ENCODE data around the gene ROR2. TPM values are rescaled to one million over a fixed set of nuclear protein-coding genes. Genes with fewer than 3 reads are reported as not detected.

Gene ROR2
- total and polyA plus RNA-seq, 4 donors, result 1.6 to 5.8 TPM; not detected in 2

- Histone ChIP-seq H3K36me3 (ENCODE audit: control insufficient read depth in 1 of 2, insufficient read depth in 2 of 2, low read length in 1 of 2) (no peaks in the 10 kb centered on the region), H3K27me3 (ENCODE audit: control insufficient read depth in 1 of 2, insufficient read depth in 2 of 2, low read length in 1 of 2) (no peaks in the 10 kb centered on the region), H3K4me1 (ENCODE audit: control insufficient read depth in 1 of 2, insufficient read depth in 2 of 2, low read length in 2 of 2) (no peaks in the 10 kb centered on the region), H3K27ac (ENCODE audit: low read depth in 1 of 2, low read length in 2 of 2) (no peak overlapping the region), H3K4me3 (ENCODE audit: low read length in 2 of 2) (no peak overlapping the region), H3K9me3 (ENCODE audit: control insufficient read depth, low read length) (no peaks in the 10 kb centered on the region)
- WGBS, 2 donors, result 86 to 87% methylated on average over 5 of the region's 5 CpGs
- ATAC-seq (ENCODE audit: low FRiP score), result no peak
- DNase-seq, result no peak
- intact Hi-C loops (cut with DNase I), result loop anchor here (2.0 to 10.0 kb wide), 2 partner anchors 813 kb away; no protein-coding TSS in a partner anchor
Observed at GRCh38 chr9:91727972-91728371, 222.1 kb downstream of the ROR2 start.

- H3K36me3 ChIP-seq (ENCODE audit: control insufficient read depth in 1 of 2, insufficient read depth in 2 of 2, low read length in 1 of 2), result no peaks in the 10 kb centered on the region
- no peaks in the 10 kb centered on the region for H3K27me3 ChIP-seq (ENCODE audit: control insufficient read depth in 1 of 2, insufficient read depth in 2 of 2, low read length in 1 of 2)
- no peak for DNase-seq
- H3K4me1 ChIP-seq (ENCODE audit: control insufficient read depth in 1 of 2, insufficient read depth in 2 of 2, low read length in 2 of 2), result no peaks in the 10 kb centered on the region
- ATAC-seq (ENCODE audit: low FRiP score), result no peak
- intact Hi-C loops (cut with DNase I), result loop anchor here (2.0 to 10.0 kb wide), 2 partner anchors 813 kb away; no protein-coding TSS in a partner anchor
- no peak overlapping the region for H3K4me3 ChIP-seq (ENCODE audit: low read length in 2 of 2)
- no peaks in the 10 kb centered on the region for H3K9me3 ChIP-seq (ENCODE audit: control insufficient read depth, low read length)
- WGBS, 2 donors, result 45% methylated on average over 7 of the region's 7 CpGs
- H3K27ac ChIP-seq (ENCODE audit: low read depth in 1 of 2, low read length in 2 of 2), result no peak overlapping the region
Observed at GRCh38 chr9:91727316-91727861, 222.6 kb downstream of the ROR2 start.

DNA sequence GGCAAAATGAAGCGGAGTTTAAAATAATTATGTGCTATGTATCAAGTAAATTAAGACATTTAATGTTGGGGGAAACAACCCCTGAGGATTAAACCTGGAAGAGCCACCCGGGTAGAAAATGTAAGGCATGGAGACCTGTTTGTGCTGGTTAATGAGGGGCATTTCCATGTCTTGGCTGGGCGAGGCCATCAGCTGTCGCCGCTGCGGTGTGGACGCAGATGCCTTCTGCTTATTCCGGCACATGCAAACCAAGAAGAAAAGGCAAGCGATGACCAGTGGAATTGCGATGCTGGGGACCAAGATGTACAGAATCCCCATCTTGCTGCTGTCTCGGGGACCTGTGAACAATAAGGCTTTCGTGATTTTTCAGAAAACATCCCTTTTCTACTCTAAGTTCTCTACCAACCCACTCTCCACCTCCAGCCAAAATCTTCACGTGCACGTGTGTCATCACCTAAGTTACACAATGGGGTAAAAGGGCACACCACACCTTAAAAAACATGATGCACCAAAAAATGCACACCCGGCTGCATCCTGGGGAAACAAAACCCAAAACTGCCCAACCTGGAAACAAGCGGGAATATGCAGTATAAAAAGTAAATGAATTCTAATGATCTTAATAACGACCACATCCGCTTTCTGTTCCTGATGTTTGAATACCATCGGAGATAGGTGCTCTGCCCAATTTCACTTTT, 223.5 kb downstream of the ROR2 start:
- DNase-seq, result no peak
- Histone ChIP-seq H3K27ac (ENCODE audit: low read depth in 1 of 2, low read length in 2 of 2) (no peak overlapping the region), H3K36me3 (ENCODE audit: control insufficient read depth in 1 of 2, insufficient read depth in 2 of 2, low read length in 1 of 2) (no peaks in the 10 kb centered on the region), H3K4me1 (ENCODE audit: control insufficient read depth in 1 of 2, insufficient read depth in 2 of 2, low read length in 2 of 2) (no peaks in the 10 kb centered on the region), H3K9me3 (ENCODE audit: control insufficient read depth, low read length) (no peaks in the 10 kb centered on the region), H3K27me3 (ENCODE audit: control insufficient read depth in 1 of 2, insufficient read depth in 2 of 2, low read length in 1 of 2) (no peaks in the 10 kb centered on the region), H3K4me3 (ENCODE audit: low read length in 2 of 2) (no peak overlapping the region)
- intact Hi-C loops (cut with DNase I), result loop anchor here (2.0 to 10.0 kb wide), 2 partner anchors 812 kb away; no protein-coding TSS in a partner anchor
- ATAC-seq (ENCODE audit: low FRiP score), result no peak
- WGBS, 2 donors, result 94 to 95% methylated on average over 19 of the region's 19 CpGs

DNA sequence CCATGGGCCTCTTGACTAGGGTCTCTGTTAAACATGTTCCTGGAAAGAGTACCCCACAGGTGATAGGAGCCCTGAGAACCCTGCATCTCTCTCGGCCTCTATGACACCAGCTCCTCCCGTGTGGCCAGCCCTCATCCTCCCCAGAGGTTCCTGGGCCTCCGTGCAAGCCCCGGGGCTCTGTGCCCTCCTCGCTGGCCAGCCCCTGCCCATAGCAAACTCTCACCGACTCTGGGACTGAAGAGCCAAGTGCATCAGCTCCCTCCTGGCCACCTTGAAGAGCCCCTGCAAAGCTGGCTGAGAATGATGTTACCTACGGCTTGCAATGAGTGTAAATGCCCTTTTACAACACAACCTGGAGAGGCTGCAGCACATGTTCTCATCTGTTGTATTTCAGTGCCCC, 224.4 kb downstream of the ROR2 start:
- Histone ChIP-seq H3K4me1 (ENCODE audit: control insufficient read depth in 1 of 2, insufficient read depth in 2 of 2, low read length in 2 of 2) (no peaks in the 10 kb centered on the region), H3K4me3 (ENCODE audit: low read length in 2 of 2) (no peak overlapping the region), H3K36me3 (ENCODE audit: control insufficient read depth in 1 of 2, insufficient read depth in 2 of 2, low read length in 1 of 2) (no peaks in the 10 kb centered on the region), H3K27ac (ENCODE audit: low read depth in 1 of 2, low read length in 2 of 2) (no peak overlapping the region), H3K9me3 (ENCODE audit: control insufficient read depth, low read length) (no peaks in the 10 kb centered on the region), H3K27me3 (ENCODE audit: control insufficient read depth in 1 of 2, insufficient read depth in 2 of 2, low read length in 1 of 2) (no peaks in the 10 kb centered on the region)
- DNase-seq (no peak), ATAC-seq (ENCODE audit: low FRiP score) (no peak)
- intact Hi-C loops (cut with DNase I), result loop anchor here (2.0 to 10.0 kb wide), 2 partner anchors 811 kb away; no protein-coding TSS in a partner anchor
- 92 to 94% methylated on average over 7 of the region's 7 CpGs for WGBS, 2 donors

- H3K4me1 ChIP-seq (ENCODE audit: control insufficient read depth in 1 of 2, insufficient read depth in 2 of 2, low read length in 2 of 2), result no peaks in the 10 kb centered on the region
- no peaks in the 10 kb centered on the region for H3K27me3 ChIP-seq (ENCODE audit: control insufficient read depth in 1 of 2, insufficient read depth in 2 of 2, low read length in 1 of 2)
- H3K27ac ChIP-seq (ENCODE audit: low read depth in 1 of 2, low read length in 2 of 2), result no peak overlapping the region
- no peak overlapping the region for H3K4me3 ChIP-seq (ENCODE audit: low read length in 2 of 2)
- intact Hi-C loops (cut with DNase I), result loop anchor here in 1 of 2 donors (10.0 kb wide), 1 partner anchor 810 kb away; no protein-coding TSS in a partner anchor
- H3K9me3 ChIP-seq (ENCODE audit: control insufficient read depth, low read length), result no peaks in the 10 kb centered on the region
- WGBS, 2 donors, result 95 to 96% methylated on average over 43 of the region's 43 CpGs
- DNase-seq (no peak), ATAC-seq (ENCODE audit: low FRiP score) (no peak)
- H3K36me3 ChIP-seq (ENCODE audit: control insufficient read depth in 1 of 2, insufficient read depth in 2 of 2, low read length in 1 of 2), result no peaks in the 10 kb centered on the region
Observed at GRCh38 chr9:91724609-91725505, 225.2 kb downstream of the ROR2 start.

- 92 to 94% methylated on average over 21 of the region's 21 CpGs for WGBS, 2 donors
- intact Hi-C loops (cut with DNase I), result loop anchor here in 1 of 2 donors (10.0 kb wide), 1 partner anchor 809 kb away; no protein-coding TSS in a partner anchor
- DNase-seq (no peak), ATAC-seq (ENCODE audit: low FRiP score) (peak; percentile 61)
- no peaks in the 10 kb centered on the region for H3K27me3 ChIP-seq (ENCODE audit: control insufficient read depth in 1 of 2, insufficient read depth in 2 of 2, low read length in 1 of 2)
- H3K9me3 ChIP-seq (ENCODE audit: control insufficient read depth, low read length), result no peaks in the 10 kb centered on the region
- no peak overlapping the region for H3K4me3 ChIP-seq (ENCODE audit: low read length in 2 of 2)
- no peaks in the 10 kb centered on the region for H3K4me1 ChIP-seq (ENCODE audit: control insufficient read depth in 1 of 2, insufficient read depth in 2 of 2, low read length in 2 of 2)
- no peaks in the 10 kb centered on the region for H3K36me3 ChIP-seq (ENCODE audit: control insufficient read depth in 1 of 2, insufficient read depth in 2 of 2, low read length in 1 of 2)
- no peak overlapping the region for H3K27ac ChIP-seq (ENCODE audit: low read depth in 1 of 2, low read length in 2 of 2)
Observed at GRCh38 chr9:91724068-91724440, 226.0 kb downstream of the ROR2 start.

DNA sequence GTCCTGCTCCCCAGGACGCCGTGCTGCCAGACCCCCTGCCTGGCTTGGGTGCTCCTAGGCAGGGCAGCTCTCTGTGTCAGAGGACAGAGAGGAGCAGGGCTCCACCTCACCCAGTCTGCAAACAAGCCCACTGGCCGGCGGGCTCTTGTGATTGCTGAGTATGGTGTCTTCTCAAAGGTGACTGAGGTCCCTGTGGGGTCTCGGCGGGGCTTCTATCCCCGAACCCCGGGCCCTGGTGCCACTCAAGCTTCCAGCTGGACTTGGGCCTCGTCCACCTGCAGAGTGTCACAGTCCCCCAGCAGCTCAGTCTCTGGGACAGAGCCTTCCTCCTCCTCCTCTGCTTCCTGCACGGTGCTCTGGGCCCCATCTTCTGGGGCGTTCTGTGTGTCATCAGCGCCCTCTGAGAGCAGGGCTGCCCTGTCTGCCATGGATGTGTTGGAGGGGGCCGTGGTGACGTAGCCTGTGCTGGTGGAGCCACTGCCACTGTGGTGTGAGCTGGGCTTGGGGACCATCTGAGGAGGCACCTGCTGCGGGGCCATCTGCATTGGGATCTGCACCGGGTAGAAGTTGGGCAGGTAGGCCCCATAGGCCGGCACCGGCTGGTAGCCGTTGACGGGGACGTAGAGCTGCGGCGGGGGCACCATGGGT, 226.5 kb downstream of the ROR2 start:
- Histone ChIP-seq H3K4me1 (ENCODE audit: control insufficient read depth in 1 of 2, insufficient read depth in 2 of 2, low read length in 2 of 2) (no peaks in the 10 kb centered on the region), H3K27ac (ENCODE audit: low read depth in 1 of 2, low read length in 2 of 2) (no peak overlapping the region), H3K4me3 (ENCODE audit: low read length in 2 of 2) (no peak overlapping the region), H3K36me3 (ENCODE audit: control insufficient read depth in 1 of 2, insufficient read depth in 2 of 2, low read length in 1 of 2) (no peaks in the 10 kb centered on the region), H3K9me3 (ENCODE audit: control insufficient read depth, low read length) (no peaks in the 10 kb centered on the region), H3K27me3 (ENCODE audit: control insufficient read depth in 1 of 2, insufficient read depth in 2 of 2, low read length in 1 of 2) (no peaks in the 10 kb centered on the region)
- 86 to 89% methylated on average over 23 of the region's 23 CpGs for whole genome bisulfite sequencing, 2 donors
- intact Hi-C loops (cut with DNase I), result loop anchor here in 1 of 2 donors (10.0 kb wide), 1 partner anchor 809 kb away; no protein-coding TSS in a partner anchor
- DNase-seq (no peak), ATAC-seq (ENCODE audit: low FRiP score) (no peak)

Measured in aorta (tissue), 5 donors.